HEK293 (cell line): ENCODE measurements around the gene RNU7-1.

Experiments used
- HOXA7 ChIP-seq: sonication (generic); formaldehyde crosslinking; IDR thresholded peaks from 2 replicates; pipeline ENCODE4 v1.8.1; 2022; ENCODE audit warnings: missing genetic modification reagents, borderline replicate concordance
- SP2 ChIP-seq: fragments of 450-650 bp; formaldehyde crosslinking; IDR thresholded peaks from 2 replicates; pipeline ENCODE4 v1.5.1; 2016; ENCODE audit warnings: missing biosample characterization, missing genetic modification characterization
- ZNF16 ChIP-seq: fragments of 450-650 bp; formaldehyde crosslinking; IDR thresholded peaks from 2 replicates; pipeline ENCODE4 v1.5.1; 2016; ENCODE audit warnings: low read depth, missing biosample characterization, missing genetic modification characterization
- ZNF184 ChIP-seq: fragments of 450-650 bp; IDR thresholded peaks from 2 replicates; pipeline ENCODE4 v1.5.1; 2018; ENCODE audit warnings: missing biosample characterization, mild to moderate bottlenecking, missing genetic modification characterization
- ZNF707 ChIP-seq: fragments of 450-650 bp; formaldehyde crosslinking; IDR thresholded peaks from 2 replicates; pipeline ENCODE4 v1.5.1; 2016; ENCODE audit warnings: missing biosample characterization, missing genetic modification characterization
- ZNF792 ChIP-seq: fragments of 450-650 bp; formaldehyde crosslinking; IDR thresholded peaks from 2 replicates; pipeline ENCODE4 v1.5.1; 2016; ENCODE audit warnings: missing biosample characterization, missing genetic modification characterization
- TF ChIP-seq, protein P1 (sequence below): fragments of 450-650 bp; IDR thresholded peaks from 2 replicates; pipeline ENCODE4 v1.5.1; 2018; ENCODE audit warnings: missing biosample characterization, missing genetic modification characterization
- TF ChIP-seq, protein P2 (sequence below): fragments of 450-650 bp; formaldehyde crosslinking; IDR thresholded peaks from 2 replicates; pipeline ENCODE4 v1.5.1; 2016; ENCODE audit warnings: missing biosample characterization, missing genetic modification characterization
- TF ChIP-seq, protein P3 (sequence below): fragments of 450-650 bp; formaldehyde crosslinking; IDR thresholded peaks from 2 replicates; pipeline ENCODE4 v1.5.1; 2017; ENCODE audit warnings: missing biosample characterization, missing genetic modification characterization
- TF ChIP-seq, protein P4 (sequence below): fragments of 450-650 bp; formaldehyde crosslinking; IDR thresholded peaks from 2 replicates; pipeline ENCODE4 v1.5.1; 2016; ENCODE audit warnings: missing biosample characterization, missing genetic modification characterization
- TF ChIP-seq, protein P5 (sequence below): fragments of 450-650 bp; formaldehyde crosslinking; IDR thresholded peaks from 2 replicates; pipeline ENCODE4 v1.5.1; 2017; ENCODE audit warnings: missing biosample characterization, mild to moderate bottlenecking, missing genetic modification characterization, moderate library complexity

DNA sequence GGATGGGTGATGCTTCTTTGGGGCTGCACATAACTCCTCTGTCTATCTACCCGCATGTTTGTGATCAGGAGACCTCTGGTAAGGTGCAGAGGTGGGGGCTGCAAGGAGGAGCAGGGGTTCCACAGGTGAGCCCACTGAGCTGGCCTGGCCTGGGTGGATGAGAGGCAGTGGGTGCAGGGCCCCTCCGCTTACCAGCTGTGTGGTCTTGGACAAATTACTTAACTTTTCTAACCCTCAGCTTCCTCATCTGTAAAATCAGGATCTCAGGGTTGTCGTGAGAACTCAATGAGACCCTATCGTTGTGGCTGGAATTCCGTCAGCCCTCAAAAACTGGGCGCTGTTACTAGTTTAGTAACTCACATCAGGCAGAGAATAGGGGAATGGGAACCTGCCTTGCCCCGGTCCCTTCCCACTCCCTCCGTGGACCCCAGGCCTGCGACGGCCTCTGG is 15.0 kb downstream of the RNU7-1 start:
- TF ChIP-seq, protein P1, sequence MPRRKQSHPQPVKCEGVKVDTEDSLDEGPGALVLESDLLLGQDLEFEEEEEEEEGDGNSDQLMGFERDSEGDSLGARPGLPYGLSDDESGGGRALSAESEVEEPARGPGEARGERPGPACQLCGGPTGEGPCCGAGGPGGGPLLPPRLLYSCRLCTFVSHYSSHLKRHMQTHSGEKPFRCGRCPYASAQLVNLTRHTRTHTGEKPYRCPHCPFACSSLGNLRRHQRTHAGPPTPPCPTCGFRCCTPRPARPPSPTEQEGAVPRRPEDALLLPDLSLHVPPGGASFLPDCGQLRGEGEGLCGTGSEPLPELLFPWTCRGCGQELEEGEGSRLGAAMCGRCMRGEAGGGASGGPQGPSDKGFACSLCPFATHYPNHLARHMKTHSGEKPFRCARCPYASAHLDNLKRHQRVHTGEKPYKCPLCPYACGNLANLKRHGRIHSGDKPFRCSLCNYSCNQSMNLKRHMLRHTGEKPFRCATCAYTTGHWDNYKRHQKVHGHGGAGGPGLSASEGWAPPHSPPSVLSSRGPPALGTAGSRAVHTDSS (tag by site-specific recombination), result no peak
- TF ChIP-seq HOXA7, result no peak
- TF ChIP-seq, protein P2, sequence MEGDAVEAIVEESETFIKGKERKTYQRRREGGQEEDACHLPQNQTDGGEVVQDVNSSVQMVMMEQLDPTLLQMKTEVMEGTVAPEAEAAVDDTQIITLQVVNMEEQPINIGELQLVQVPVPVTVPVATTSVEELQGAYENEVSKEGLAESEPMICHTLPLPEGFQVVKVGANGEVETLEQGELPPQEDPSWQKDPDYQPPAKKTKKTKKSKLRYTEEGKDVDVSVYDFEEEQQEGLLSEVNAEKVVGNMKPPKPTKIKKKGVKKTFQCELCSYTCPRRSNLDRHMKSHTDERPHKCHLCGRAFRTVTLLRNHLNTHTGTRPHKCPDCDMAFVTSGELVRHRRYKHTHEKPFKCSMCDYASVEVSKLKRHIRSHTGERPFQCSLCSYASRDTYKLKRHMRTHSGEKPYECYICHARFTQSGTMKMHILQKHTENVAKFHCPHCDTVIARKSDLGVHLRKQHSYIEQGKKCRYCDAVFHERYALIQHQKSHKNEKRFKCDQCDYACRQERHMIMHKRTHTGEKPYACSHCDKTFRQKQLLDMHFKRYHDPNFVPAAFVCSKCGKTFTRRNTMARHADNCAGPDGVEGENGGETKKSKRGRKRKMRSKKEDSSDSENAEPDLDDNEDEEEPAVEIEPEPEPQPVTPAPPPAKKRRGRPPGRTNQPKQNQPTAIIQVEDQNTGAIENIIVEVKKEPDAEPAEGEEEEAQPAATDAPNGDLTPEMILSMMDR (tag by site-specific recombination), result no peak
- no peak for TF ChIP-seq ZNF792
- TF ChIP-seq ZNF707 (tag by site-specific recombination), result no peak
- no peak for TF ChIP-seq ZNF16
- TF ChIP-seq, protein P3, sequence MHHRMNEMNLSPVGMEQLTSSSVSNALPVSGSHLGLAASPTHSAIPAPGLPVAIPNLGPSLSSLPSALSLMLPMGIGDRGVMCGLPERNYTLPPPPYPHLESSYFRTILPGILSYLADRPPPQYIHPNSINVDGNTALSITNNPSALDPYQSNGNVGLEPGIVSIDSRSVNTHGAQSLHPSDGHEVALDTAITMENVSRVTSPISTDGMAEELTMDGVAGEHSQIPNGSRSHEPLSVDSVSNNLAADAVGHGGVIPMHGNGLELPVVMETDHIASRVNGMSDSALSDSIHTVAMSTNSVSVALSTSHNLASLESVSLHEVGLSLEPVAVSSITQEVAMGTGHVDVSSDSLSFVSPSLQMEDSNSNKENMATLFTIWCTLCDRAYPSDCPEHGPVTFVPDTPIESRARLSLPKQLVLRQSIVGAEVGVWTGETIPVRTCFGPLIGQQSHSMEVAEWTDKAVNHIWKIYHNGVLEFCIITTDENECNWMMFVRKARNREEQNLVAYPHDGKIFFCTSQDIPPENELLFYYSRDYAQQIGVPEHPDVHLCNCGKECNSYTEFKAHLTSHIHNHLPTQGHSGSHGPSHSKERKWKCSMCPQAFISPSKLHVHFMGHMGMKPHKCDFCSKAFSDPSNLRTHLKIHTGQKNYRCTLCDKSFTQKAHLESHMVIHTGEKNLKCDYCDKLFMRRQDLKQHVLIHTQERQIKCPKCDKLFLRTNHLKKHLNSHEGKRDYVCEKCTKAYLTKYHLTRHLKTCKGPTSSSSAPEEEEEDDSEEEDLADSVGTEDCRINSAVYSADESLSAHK (tag by site-specific recombination), result no peak
- no peak for TF ChIP-seq SP2 (tag by site-specific recombination)
- TF ChIP-seq, protein P4, sequence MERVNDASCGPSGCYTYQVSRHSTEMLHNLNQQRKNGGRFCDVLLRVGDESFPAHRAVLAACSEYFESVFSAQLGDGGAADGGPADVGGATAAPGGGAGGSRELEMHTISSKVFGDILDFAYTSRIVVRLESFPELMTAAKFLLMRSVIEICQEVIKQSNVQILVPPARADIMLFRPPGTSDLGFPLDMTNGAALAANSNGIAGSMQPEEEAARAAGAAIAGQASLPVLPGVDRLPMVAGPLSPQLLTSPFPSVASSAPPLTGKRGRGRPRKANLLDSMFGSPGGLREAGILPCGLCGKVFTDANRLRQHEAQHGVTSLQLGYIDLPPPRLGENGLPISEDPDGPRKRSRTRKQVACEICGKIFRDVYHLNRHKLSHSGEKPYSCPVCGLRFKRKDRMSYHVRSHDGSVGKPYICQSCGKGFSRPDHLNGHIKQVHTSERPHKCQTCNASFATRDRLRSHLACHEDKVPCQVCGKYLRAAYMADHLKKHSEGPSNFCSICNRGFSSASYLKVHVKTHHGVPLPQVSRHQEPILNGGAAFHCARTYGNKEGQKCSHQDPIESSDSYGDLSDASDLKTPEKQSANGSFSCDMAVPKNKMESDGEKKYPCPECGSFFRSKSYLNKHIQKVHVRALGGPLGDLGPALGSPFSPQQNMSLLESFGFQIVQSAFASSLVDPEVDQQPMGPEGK (tag by site-specific recombination), result no peak
- no peak for TF ChIP-seq ZNF184 (tag by site-specific recombination)
- TF ChIP-seq, protein P5, sequence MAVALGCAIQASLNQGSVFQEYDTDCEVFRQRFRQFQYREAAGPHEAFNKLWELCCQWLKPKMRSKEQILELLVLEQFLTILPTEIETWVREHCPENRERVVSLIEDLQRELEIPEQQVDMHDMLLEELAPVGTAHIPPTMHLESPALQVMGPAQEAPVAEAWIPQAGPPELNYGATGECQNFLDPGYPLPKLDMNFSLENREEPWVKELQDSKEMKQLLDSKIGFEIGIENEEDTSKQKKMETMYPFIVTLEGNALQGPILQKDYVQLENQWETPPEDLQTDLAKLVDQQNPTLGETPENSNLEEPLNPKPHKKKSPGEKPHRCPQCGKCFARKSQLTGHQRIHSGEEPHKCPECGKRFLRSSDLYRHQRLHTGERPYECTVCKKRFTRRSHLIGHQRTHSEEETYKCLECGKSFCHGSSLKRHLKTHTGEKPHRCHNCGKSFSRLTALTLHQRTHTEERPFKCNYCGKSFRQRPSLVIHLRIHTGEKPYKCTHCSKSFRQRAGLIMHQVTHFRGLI, result no peak
